ENCODE measurements around the gene C7.

C7 gene

GRCh38 chr5:40915341-40915926, 6.1 kb downstream of the C7 start (continued):
- TF ChIP-seq ZNF565 (CRISPR knock-in tag; conservative IDR thresholded peaks at IDR 0.05; ENCODE audit: low read depth): no peak
- no peak for TF ChIP-seq BACH2 (CRISPR knock-in tag; IDR thresholded peaks at IDR 0.05; ENCODE audit: borderline replicate concordance)
- TF ChIP-seq ESRRG (CRISPR knock-in tag; IDR thresholded peaks at IDR 0.05): no peak

GRCh38 chr5:40916226-40916625, 6.9 kb downstream of the C7 start:
- TF ChIP-seq SNAI2 (CRISPR knock-in tag; IDR thresholded peaks at IDR 0.05): no peak
- TF ChIP-seq PPARA (CRISPR knock-in tag; IDR thresholded peaks at IDR 0.05; ENCODE audit: borderline replicate concordance): no peak
- no peak for TF ChIP-seq ARNTL (CRISPR knock-in tag; IDR thresholded peaks at IDR 0.05; ENCODE audit: borderline replicate concordance, low read depth)
- TF ChIP-seq ZNF565 (CRISPR knock-in tag; conservative IDR thresholded peaks at IDR 0.05; ENCODE audit: low read depth): no peak
- no peak for TF ChIP-seq ISL1 (CRISPR knock-in tag; IDR thresholded peaks at IDR 0.05)
- TF ChIP-seq CSDC2 (CRISPR knock-in tag; IDR thresholded peaks at IDR 0.05): no peak
- no peak for TF ChIP-seq ZFP3 (CRISPR knock-in tag; IDR thresholded peaks at IDR 0.05)
- no peak for TF ChIP-seq ZFP30 (CRISPR knock-in tag; IDR thresholded peaks at IDR 0.05)
- no peak for ATAC-seq

GRCh38 chr5:40928886-40929448, 19.7 kb downstream of the C7 start:
- no peak for ATAC-seq
- TF ChIP-seq ZNF565 (CRISPR knock-in tag; conservative IDR thresholded peaks at IDR 0.05; ENCODE audit: low read depth): no peak
- TF ChIP-seq ESRRG (CRISPR knock-in tag; IDR thresholded peaks at IDR 0.05): no peak
- TF ChIP-seq BACH2 (CRISPR knock-in tag; IDR thresholded peaks at IDR 0.05; ENCODE audit: borderline replicate concordance): no peak

GRCh38 chr5:40932766-40933165, 23.5 kb downstream of the C7 start:
- ATAC-seq: no peak
- no peak for TF ChIP-seq BACH2 (CRISPR knock-in tag; IDR thresholded peaks at IDR 0.05; ENCODE audit: borderline replicate concordance)
- no peak for TF ChIP-seq ZFP30 (CRISPR knock-in tag; IDR thresholded peaks at IDR 0.05)
- TF ChIP-seq OSR1 (CRISPR knock-in tag; IDR thresholded peaks at IDR 0.05): no peak
- TF ChIP-seq CSDC2 (CRISPR knock-in tag; IDR thresholded peaks at IDR 0.05): no peak
- TF ChIP-seq PATZ1 (CRISPR knock-in tag; IDR thresholded peaks at IDR 0.05; ENCODE audit: borderline replicate concordance): no peak
- TF ChIP-seq ZFP3 (CRISPR knock-in tag; IDR thresholded peaks at IDR 0.05): no peak
- no peak for TF ChIP-seq TCF4 (CRISPR knock-in tag; IDR thresholded peaks at IDR 0.05; ENCODE audit: borderline replicate concordance)
- no peak for TF ChIP-seq ZC3H10 (CRISPR knock-in tag; IDR thresholded peaks at IDR 0.05)
- TF ChIP-seq TOX (CRISPR knock-in tag; IDR thresholded peaks at IDR 0.05; ENCODE audit: borderline replicate concordance): no peak
- no peak for TF ChIP-seq CREB5 (CRISPR knock-in tag; IDR thresholded peaks at IDR 0.05; ENCODE audit: low read depth)
- no peak for TF ChIP-seq ARNTL (CRISPR knock-in tag; IDR thresholded peaks at IDR 0.05; ENCODE audit: borderline replicate concordance, low read depth)
- no peak for TF ChIP-seq TSHZ2 (CRISPR knock-in tag; IDR thresholded peaks at IDR 0.05)
- TF ChIP-seq ZNF70 (CRISPR knock-in tag; IDR thresholded peaks at IDR 0.05): no peak
- TF ChIP-seq ISL1 (CRISPR knock-in tag; IDR thresholded peaks at IDR 0.05): no peak
- TF ChIP-seq RARB (CRISPR knock-in tag; IDR thresholded peaks at IDR 0.05): no peak
- TF ChIP-seq ESRRG (CRISPR knock-in tag; IDR thresholded peaks at IDR 0.05): no peak
- TF ChIP-seq ZNF565 (CRISPR knock-in tag; conservative IDR thresholded peaks at IDR 0.05; ENCODE audit: low read depth): no peak

GRCh38 chr5:40937075-40937474, 27.8 kb downstream of the C7 start:
- no peak for ATAC-seq
- peak; percentile 75 for TF ChIP-seq ISL1 (CRISPR knock-in tag; IDR thresholded peaks at IDR 0.05)
- 0 out of 2 replicates have a peak, but pooled peaks have one; percentile 10 for TF ChIP-seq CREB5 (CRISPR knock-in tag; IDR thresholded peaks at IDR 0.05; ENCODE audit: low read depth)
- no peak for TF ChIP-seq OSR1 (CRISPR knock-in tag; IDR thresholded peaks at IDR 0.05)
- TF ChIP-seq RARB (CRISPR knock-in tag; IDR thresholded peaks at IDR 0.05): no peak
- no peak for TF ChIP-seq GLIS3 (CRISPR knock-in tag; IDR thresholded peaks at IDR 0.05)
- no peak for TF ChIP-seq ZNF8 (CRISPR knock-in tag; IDR thresholded peaks at IDR 0.05)
- no peak for TF ChIP-seq PPARA (CRISPR knock-in tag; IDR thresholded peaks at IDR 0.05; ENCODE audit: borderline replicate concordance)
- TF ChIP-seq ZFP3 (CRISPR knock-in tag; IDR thresholded peaks at IDR 0.05): no peak
- no peak for TF ChIP-seq ARNTL (CRISPR knock-in tag; IDR thresholded peaks at IDR 0.05; ENCODE audit: borderline replicate concordance, low read depth)
- TF ChIP-seq PATZ1 (CRISPR knock-in tag; IDR thresholded peaks at IDR 0.05; ENCODE audit: borderline replicate concordance): no peak
